Retinal pigment epithelial cell (primary cell): Measurements from ENCODE around the gene TCF3.
A peak's percentile ranks its signal among the peaks of the same experiment; 100 is the strongest.

Experiments
- DNase-seq: peaks from one replicate; pipeline ENCODE4 v3.0.0-alpha.2; 2010; ENCODE audit warnings: low read depth
- H3K4me3 ChIP-seq: 2 replicates; pipeline ENCODE4 v1.5.1; 2011; ENCODE audit warnings: mild to moderate bottlenecking, low read length, control low read depth, moderate library complexity
- CTCF ChIP-seq: conservative IDR thresholded peaks from 2 replicates; pipeline ENCODE4 v1.5.1; 2011; ENCODE audit warnings: low read depth, low read length, control low read depth, inconsistent platforms

The TCF3 gene

DNA sequence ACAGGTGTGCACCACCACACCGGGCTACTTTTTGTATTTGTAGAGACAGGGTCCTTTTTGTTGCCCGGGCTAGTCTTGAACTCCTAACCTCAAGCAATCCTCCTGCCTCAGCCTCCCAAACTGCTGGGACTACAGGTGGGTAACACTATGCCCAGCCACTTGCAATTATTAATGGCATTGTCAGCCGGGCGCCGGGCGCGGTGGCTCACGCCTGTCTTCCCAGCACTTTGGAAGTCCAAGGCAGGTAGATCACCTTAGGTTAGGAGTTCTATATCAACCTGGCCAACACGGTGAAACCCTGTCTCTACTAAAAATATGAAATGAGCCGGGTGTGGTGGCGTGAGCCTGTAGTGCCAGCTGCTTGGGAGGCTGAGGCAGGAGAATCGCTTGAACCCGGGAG is 81.6 kb downstream of the TCF3 start:
- no peak overlapping the region for H3K4me3 ChIP-seq
- DNase-seq = no peak
- TF ChIP-seq CTCF = no peak

GRCh38 chr19:1569997-1570396 is 82.4 kb downstream of the TCF3 start:
- no peak overlapping the region for H3K4me3 ChIP-seq
- no peak for TF ChIP-seq CTCF
- no peak for DNase-seq

DNA sequence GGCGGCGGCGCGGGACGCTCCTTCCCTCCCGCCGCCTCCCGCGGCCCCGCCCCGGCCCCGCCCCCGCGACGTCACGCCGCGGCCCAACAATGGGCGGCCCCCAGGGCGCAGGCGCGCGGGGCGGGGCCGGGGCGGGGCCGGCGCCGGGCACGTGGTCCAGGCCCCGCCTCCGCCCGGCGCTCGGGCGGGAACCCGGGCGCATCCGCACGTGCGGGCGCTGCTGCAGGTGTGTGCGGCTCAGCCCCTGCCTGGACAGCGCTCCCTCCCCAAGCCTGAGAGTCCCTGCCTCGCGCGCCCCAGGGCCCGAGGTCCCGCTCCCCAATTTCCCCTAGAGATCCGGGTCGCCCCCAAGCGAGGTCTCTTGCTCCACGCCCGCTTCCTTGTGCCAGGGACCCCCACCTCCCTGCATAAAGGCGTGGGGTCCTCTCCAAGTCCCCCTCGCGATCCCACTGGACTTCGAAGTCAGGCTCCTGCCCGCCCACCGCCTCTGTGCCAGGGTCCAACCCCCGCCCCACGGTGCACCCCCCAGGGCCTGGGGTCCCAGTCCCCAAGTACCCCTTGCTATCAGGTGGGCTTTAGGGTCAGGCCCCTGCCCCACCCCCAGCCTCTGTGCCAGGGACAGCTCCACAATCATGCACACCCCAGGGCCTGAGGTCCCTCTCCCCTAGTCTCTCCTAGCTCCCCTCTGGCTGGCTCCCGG is 83.9 kb downstream of the TCF3 start, which contains the start of gene MEX3D:
TSS of gene MEX3D (minus strand) at position 6 of the 700 bp plus-strand sequence. CDS start 267 bp downstream, outside the sequence.
- peak within 1 kb of the TSS; percentile 79 for H3K4me3 ChIP-seq
- no peak for DNase-seq
- no peak for TF ChIP-seq CTCF

GRCh38 chr19:1567848-1568227 is 84.6 kb downstream of the TCF3 start:
- peak overlapping the region; percentile 79 for H3K4me3 ChIP-seq
- TF ChIP-seq CTCF = no peak
- DNase-seq = no peak

- DNase-seq = no peak
Measured at GRCh38 chr19:1567116-1567847, 85.1 kb downstream of the TCF3 start.

GRCh38 chr19:1566392-1567115 is 85.9 kb downstream of the TCF3 start:
- peak; percentile 61 for DNase-seq
- peak overlapping the region; percentile 79 for H3K4me3 ChIP-seq
- TF ChIP-seq CTCF = no peak

More at GRCh38 chr19:1567116-1567847, 85.1 kb downstream of the TCF3 start:
- peak overlapping the region; percentile 79 for H3K4me3 ChIP-seq
- TF ChIP-seq CTCF = no peak
